Activated B cell treated with CpG ODN at 0.5 μM for 24 hours (primary cell): ENCODE measurements around the gene PALLD. TPM values are rescaled to one million over a fixed set of nuclear protein-coding genes. Genes with fewer than 3 reads are reported as not detected.

Experiments
- ATAC-seq: fragments of 200-7000 bp; cut with Tn5 transposase; one replicate; pipeline ENCODE4 v1.10.0; 2021; ENCODE audit warnings: low read depth, mild to moderate bottlenecking, moderate library complexity
- CTCF ChIA-PET: fragments of 350-600 bp; sonication (Branson Sonifier 250); formaldehyde crosslinking; loops from one replicate; lab custom pipeline; 2021; ENCODE audit warnings: antibody characterized with exemption; lab: Charles Lee
- POLR2A ChIA-PET: fragments of 350-600 bp; sonication (Branson Sonifier 250); formaldehyde crosslinking; loops from one replicate; lab custom pipeline; 2021; ENCODE audit warnings: antibody characterized with exemption; lab: Charles Lee
- DNase-seq: peaks from one replicate; pipeline ENCODE4 v3.0.0; 2022
- H3K27ac Mint-ChIP-seq: one replicate; pipeline ENCODE4 v1.8.0; 2020; ENCODE audit warnings: mixed read lengths
- H3K27me3 Mint-ChIP-seq: one replicate; pipeline ENCODE4 v1.8.0; 2021; ENCODE audit warnings: mixed read lengths
- H3K36me3 Mint-ChIP-seq: one replicate; pipeline ENCODE4 v1.8.0; 2021; ENCODE audit warnings: low read depth, mixed read lengths
- H3K4me1 Mint-ChIP-seq: one replicate; pipeline ENCODE4 v1.8.0; 2021; ENCODE audit warnings: mixed read lengths
- H3K4me3 Mint-ChIP-seq: one replicate; pipeline ENCODE4 v1.8.0; 2020; ENCODE audit warnings: mild to moderate bottlenecking, mixed read lengths
- H3K9me3 Mint-ChIP-seq: one replicate; pipeline ENCODE4 v1.8.0; 2020; ENCODE audit warnings: mixed read lengths
- CTCF ChIP-seq: fragments of 200-600 bp; IDR thresholded peaks from one replicate; pipeline ENCODE4 v1.8.0; 2022; ENCODE audit warnings: antibody characterized with exemption, mild to moderate bottlenecking
- intact Hi-C: fragments of 100-400 bp; cut with micrococcal nuclease; formaldehyde crosslinking; loops from one replicate; pipeline ENCODE4 v1.15.1; 2024
- total RNA-seq: library from RNA; stranded (reverse); gene quantifications from 2 replicates; pipeline ENCODE4 v1.2.3, GENCODE V29; 2022

PALLD gene
- total RNA-seq, 1 donor from 2014 or later: 0.44 TPM

- no peaks in the 10 kb centered on the region for H3K36me3 Mint-ChIP-seq
Observed at GRCh38 chr4:168562041-168562571, 65.3 kb downstream of the PALLD start.

GRCh38 chr4:168564023-168564422 is 67.2 kb downstream of the PALLD start:
- H3K27ac Mint-ChIP-seq: no peak overlapping the region
- H3K27me3 Mint-ChIP-seq: peaks cover 8% of the 10 kb centered on the region
- no peak for TF ChIP-seq CTCF
- no peaks in the 10 kb centered on the region for H3K4me1 Mint-ChIP-seq
- no peaks in the 10 kb centered on the region for H3K36me3 Mint-ChIP-seq
- ChIA-PET POLR2A (no interaction called here), CTCF (no interaction called here)
- ATAC-seq: no peak
- H3K9me3 Mint-ChIP-seq: no peaks in the 10 kb centered on the region
- H3K4me3 Mint-ChIP-seq: no peak overlapping the region
- no peak for DNase-seq
- intact Hi-C loops: no loop called here

More at GRCh38 chr4:168562041-168562571, 65.3 kb downstream of the PALLD start:
- no peak overlapping the region for H3K27ac Mint-ChIP-seq
- intact Hi-C loops: no loop called here
- no peaks in the 10 kb centered on the region for H3K4me1 Mint-ChIP-seq
- H3K4me3 Mint-ChIP-seq: no peak overlapping the region
- TF ChIP-seq CTCF: no peak
- no peak for ATAC-seq
- H3K9me3 Mint-ChIP-seq: no peaks in the 10 kb centered on the region
- H3K27me3 Mint-ChIP-seq: peaks cover 16% of the 10 kb centered on the region
- DNase-seq: no peak
- CTCF ChIA-PET: no interaction called here
- POLR2A ChIA-PET: no interaction called here

DNA sequence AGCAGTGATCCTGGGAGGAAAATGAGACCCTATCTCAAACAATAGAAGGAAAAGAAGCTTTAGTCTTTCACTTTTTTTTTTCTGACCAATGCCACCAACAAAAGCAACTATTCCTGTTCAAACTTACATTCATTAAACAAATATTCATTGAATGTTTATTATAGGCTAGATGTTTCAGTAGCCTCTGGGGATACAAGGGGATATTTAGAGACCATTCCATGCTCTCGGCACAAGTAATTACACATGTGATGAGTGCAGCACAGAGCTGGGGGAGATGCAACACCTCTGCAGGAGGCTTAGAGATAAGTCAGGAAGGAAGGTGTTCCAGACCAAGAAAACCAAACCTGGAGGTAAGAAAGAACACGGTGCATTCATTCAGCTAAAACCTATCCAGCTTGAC is 68.3 kb downstream of the PALLD start:
- ATAC-seq: no peak
- no peaks in the 10 kb centered on the region for H3K4me1 Mint-ChIP-seq
- H3K9me3 Mint-ChIP-seq: no peaks in the 10 kb centered on the region
- POLR2A ChIA-PET: no interaction called here
- H3K27me3 Mint-ChIP-seq: peaks cover 5% of the 10 kb centered on the region
- H3K27ac Mint-ChIP-seq: no peak overlapping the region
- intact Hi-C loops: no loop called here
- DNase-seq: no peak
- CTCF ChIA-PET: no interaction called here
- no peak for TF ChIP-seq CTCF
- no peak overlapping the region for H3K4me3 Mint-ChIP-seq
- H3K36me3 Mint-ChIP-seq: no peaks in the 10 kb centered on the region

GRCh38 chr4:168566726-168567125 is 69.9 kb downstream of the PALLD start:
- no peak overlapping the region for H3K27ac Mint-ChIP-seq
- no peaks in the 10 kb centered on the region for H3K36me3 Mint-ChIP-seq
- POLR2A ChIA-PET: no interaction called here
- H3K27me3 Mint-ChIP-seq: peaks cover 5% of the 10 kb centered on the region
- CTCF ChIA-PET: no interaction called here
- no peak for TF ChIP-seq CTCF
- no peaks in the 10 kb centered on the region for H3K9me3 Mint-ChIP-seq
- no peak for DNase-seq
- H3K4me1 Mint-ChIP-seq: no peaks in the 10 kb centered on the region
- intact Hi-C loops: no loop called here
- H3K4me3 Mint-ChIP-seq: no peak overlapping the region
- no peak for ATAC-seq

DNA sequence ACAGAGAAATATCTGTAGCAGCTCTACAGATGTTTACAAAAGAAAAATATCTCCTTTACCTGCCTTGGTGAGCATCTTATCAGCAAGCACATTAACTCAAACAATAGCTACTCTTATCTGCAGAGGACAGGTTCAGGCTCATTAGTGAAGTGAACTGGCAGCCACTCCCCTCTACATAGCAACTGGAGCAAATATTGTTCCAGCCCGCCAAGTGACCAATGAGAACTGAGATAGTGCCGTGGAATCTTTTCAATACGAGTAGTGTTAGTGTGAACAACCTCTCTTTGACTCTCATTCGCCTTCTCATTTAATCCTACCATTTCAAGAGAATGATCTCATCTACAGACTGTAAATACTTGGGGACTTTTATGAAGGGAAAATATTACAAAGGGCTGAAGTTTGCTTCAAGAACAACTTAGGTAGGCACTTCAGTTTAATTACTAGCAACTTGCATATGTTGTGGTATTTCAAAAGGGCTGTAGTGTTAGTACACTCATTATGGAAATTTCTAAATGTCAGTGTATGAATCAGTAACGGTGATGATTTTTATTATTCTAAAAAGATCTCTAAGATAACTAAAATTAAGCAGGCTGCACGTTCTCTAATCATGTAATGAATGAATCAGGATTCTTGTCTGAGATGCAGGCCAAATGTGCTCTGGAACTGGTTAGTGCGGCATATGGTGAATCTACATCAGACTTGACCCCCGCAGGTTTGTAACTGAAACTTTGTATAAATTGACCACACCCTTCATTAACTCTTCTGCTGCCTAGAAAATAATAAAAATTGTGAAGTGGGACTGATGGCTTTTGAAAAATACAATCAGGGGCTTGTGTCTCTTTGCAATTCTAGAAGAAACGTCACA is 72.4 kb downstream of the PALLD start:
- ChIA-PET POLR2A (no interaction called here), CTCF (no interaction called here)
- Mint-ChIP-seq H3K4me1 (no peaks in the 10 kb centered on the region), H3K9me3 (no peaks in the 10 kb centered on the region), H3K36me3 (no peaks in the 10 kb centered on the region), H3K27ac (no peak overlapping the region), H3K27me3 (no peaks in the 10 kb centered on the region), H3K4me3 (no peak overlapping the region)
- intact Hi-C loops: no loop called here
- TF ChIP-seq CTCF: no peak
- DNase-seq (no peak), ATAC-seq (no peak)
